Prostate gland (tissue), 2 donors: Measurements from ENCODE around the gene RNF224.

Experiments
- POLR2A ChIP-seq: fragments of 450-650 bp; IDR thresholded peaks from one replicate; pipeline ENCODE4 v1.6.1; 2016; ENCODE audit warnings: antibody characterized with exemption, mild to moderate bottlenecking
- POLR2AphosphoS5 ChIP-seq: sonication (generic); formaldehyde crosslinking; IDR thresholded peaks from one replicate; pipeline ENCODE4 v1.6.1; 2017; ENCODE audit warnings: antibody characterized with exemption
- TF ChIP-seq, protein P1 (sequence below), 4 experiments: fragments of 200-600 bp in 2 of 4; fragments of 450-650 bp in 2 of 4; sonication (generic) in 2 of 4; IDR thresholded peaks; 1 replicate in 3 of 4; 2 replicates in 1 of 4; pipeline ENCODE4 v1.5.1; 2016 to 2019; ENCODE audit warnings: antibody characterized with exemption in 4 of 4, mild to moderate bottlenecking in 2 of 4, moderate library complexity in 2 of 4

DNA sequence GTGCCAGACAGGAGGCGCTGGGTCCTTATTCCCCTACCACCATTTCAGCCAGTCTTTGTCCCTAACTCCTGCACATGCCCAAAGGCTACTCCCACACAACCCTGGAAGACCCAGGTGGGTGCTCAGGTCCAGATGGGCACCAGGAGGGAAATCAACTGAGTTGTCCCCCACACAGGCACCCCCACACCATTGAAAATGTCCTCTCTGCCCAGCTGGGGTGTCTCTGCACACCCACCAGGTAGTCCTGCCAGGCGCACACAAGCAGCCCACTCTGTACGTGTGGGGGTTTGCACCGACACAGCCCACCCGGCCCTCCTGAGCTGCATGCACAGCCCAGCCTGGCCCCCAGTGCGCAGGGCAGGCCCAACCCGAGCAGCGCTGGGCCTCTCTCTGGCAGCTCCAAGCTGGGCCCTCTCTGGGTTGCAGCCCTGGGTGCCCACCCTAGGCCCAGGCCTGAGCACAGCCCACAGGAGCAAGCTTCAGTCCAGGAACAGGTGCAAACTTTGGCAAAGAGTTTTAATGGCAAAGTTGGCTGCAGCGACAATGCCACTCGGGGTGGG lies 7.5 kb upstream of the RNF224 start:
- TF ChIP-seq, protein P1, sequence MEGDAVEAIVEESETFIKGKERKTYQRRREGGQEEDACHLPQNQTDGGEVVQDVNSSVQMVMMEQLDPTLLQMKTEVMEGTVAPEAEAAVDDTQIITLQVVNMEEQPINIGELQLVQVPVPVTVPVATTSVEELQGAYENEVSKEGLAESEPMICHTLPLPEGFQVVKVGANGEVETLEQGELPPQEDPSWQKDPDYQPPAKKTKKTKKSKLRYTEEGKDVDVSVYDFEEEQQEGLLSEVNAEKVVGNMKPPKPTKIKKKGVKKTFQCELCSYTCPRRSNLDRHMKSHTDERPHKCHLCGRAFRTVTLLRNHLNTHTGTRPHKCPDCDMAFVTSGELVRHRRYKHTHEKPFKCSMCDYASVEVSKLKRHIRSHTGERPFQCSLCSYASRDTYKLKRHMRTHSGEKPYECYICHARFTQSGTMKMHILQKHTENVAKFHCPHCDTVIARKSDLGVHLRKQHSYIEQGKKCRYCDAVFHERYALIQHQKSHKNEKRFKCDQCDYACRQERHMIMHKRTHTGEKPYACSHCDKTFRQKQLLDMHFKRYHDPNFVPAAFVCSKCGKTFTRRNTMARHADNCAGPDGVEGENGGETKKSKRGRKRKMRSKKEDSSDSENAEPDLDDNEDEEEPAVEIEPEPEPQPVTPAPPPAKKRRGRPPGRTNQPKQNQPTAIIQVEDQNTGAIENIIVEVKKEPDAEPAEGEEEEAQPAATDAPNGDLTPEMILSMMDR (IDR thresholded peaks at IDR 0.05) = no peak
- TF ChIP-seq POLR2A (no peak), POLR2AphosphoS5 (no peak)
